NCI-H1105 (cell line): Measurements from ENCODE around the gene TTC12.
"Not testable (repeated sequence)": the region's sequence is repeated elsewhere in the genome, so short reads cannot be mapped to it uniquely, and the experiment has no call there.

Experiments used
- DNase-seq: peaks from one replicate; lab custom pipeline; 2025; lab: John Stamatoyannopoulos, UW

Gene TTC12

DNA sequence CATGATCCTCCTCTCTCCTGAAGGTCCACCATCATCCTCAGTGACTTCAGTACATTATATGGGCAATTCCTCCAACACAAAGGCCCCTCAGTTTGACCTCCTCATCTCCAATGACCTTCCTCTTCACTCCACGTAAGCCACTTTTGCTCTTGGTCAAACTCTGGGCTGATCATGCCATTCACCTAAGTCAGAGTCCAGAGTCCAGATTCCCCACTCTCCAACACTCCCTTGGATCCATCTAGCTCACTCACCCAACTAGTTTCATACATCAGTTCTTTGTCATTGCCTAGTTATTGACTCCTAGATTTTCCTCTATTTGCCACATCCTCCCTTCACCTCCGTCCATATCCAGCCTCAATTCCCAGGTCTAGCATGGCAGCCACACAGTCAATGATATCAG lies 30.5 kb upstream of the TTC12 start:
- no peak for DNase-seq

DNA sequence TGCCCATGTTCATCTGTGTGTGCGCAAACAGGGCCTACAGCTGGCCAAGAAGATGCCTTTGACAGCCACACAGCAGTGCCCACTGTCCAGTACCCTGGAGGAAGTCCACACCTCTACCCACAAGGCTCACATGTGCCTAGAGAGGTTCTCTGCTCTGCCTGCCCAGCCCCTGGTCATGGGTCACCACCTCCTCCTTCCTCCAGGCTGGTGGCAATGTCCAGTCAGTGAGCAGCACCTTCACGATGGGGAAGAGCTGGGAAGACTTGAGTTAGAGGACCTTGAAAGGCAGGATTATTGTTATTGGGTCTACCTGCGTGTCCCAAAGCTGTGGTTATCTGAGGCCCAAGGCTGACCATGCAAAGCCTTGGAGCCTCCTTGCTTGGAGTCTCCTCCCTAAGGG lies 28.4 kb upstream of the TTC12 start:
- no peak for DNase-seq

DNA sequence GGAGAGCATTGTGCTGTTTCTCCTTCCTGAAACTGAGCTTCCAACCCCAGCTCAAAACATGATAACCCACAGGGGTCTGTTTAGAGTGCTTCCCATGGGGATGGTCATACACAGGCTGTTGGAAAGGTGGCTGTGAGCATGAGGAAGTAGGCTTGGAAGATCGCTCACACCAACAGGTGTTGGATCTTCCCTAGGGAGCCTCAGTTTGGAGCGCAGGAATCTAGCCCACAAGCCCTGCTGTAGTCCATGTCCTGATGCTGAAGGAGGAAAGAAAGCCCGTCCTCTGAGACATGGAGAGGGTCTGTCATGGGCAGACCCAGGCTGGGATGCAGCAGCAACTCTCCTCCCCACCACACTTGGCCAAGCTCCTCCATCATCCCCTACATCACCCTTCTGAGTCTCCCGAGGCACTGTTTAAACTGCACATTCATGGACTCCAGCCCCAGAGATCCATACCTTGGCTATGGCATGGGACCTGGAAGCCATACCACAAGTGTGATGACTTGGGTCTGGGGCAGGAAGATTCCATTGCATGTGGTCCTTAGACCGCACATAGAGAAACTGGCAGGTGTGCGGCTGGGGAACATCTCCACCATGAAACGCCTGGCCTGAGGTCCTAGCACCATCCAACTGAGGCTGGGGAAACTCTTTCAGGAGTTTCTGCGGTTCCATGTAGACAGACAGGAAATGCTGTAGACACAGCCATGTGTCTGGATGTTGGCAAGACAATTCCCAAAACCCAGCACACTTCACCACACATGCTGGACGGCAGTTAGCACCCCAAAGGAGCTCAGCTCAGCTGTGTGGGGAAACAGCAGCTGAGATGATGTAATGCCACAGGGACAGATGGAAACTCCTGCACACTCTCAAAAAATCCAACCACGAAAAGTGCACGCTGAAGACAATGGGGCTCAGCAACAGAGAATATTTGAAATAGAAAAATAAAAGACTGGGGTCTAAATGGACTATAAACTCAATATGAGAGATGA lies 27.6 kb upstream of the TTC12 start:
- no peak for DNase-seq

DNA sequence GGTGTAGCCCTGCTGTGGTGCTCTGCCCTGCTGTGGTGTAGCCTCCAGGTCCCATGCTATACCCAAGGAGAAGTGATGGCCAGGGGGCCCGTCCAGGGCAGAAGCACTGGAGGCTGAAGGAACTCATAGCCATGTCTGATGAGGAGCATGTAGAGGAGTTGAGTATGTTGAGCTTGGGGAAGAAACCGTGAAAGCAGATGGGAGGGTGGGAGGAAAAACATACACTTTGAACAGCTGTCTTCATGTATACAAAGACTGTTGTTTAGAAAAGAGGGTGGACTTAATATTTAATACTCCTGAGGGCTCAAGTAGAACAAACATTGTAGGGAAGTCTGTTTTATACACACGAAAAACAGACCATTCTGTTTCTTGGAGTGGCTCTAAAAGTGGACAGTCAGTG lies 26.6 kb upstream of the TTC12 start:
- no peak for DNase-seq

DNA sequence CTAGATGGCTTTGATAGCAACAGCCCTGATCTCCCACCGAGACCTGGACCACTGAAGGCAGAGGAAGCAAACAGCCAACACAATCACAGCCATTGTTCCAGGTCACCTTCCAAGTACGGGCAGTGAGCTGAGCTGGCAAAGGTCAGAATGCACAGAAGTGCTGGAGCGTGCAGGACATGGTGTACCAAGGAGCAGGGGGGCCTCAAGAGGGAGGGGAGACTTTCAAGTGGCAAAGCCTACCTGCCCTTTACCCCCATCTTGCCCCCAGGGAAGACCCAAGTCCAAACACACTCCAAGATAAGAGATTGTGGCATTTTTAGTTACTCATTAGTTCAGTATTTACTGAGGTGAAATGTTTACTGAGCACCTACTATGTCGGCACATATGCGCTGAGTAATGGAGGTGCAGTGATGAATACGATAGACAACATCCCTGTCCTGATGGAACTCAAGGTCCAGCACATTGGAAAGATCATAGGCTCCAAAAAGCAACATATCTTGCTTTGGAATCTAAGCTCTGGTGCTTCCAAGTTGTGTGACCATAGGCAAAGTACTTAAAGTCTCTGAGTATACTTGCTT lies 26.0 kb upstream of the TTC12 start:
- DNase-seq: no peak

DNA sequence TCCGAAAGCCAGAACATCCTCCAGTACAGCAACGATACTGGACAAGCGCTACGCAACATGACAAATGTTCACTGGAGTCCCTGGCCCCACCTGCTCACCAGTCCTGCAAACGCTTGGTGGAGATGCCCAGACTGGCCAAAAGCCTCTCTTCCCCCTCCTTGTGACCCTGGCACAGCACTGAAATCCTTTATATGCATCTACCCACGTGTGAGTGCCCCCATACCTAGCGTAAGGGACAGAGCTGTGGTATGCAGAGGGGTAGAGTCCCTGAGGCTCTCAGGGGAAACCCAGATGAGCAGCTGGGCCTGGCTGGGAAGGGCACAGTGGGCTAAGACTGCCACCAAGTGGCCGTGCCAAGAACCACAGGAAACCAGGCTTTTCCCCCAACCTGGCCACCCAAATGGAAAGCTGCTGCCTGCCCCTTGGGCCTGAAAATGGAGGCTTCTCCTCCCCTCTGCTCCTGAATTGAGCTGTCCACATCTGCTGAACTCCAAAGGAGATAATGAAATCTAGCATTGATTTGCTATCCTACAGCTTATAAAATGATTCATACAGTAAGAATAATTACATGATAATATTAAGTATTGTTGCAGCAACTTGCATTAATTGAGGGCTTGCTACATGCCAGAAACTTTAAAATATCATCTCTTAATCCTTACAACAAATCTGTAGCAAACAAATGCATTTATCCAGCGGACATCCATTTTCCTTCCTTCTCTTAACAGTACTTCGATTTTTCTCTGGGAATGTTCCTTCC lies 24.8 kb upstream of the TTC12 start:
- peak; percentile 46 for DNase-seq

DNA sequence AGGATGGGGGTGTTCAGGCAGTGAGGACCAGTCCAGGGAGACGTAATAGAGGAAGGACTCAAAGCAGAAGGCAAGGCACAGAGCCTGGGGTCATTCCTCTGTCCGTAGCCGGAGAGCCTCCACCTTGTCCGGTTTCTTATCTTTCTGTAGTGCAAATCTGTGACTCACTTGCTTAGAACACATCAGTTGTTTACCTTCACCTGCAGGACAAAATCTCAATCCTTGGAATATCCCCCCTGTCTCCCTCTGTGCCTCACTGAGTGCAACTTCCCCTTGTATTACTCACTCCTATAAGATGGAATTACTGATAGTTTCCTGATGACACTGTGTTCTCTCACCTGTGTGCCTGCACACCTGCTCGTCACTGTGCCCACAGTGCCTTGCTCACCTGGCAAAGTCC lies 20.4 kb upstream of the TTC12 start:
- no peak for DNase-seq

DNA sequence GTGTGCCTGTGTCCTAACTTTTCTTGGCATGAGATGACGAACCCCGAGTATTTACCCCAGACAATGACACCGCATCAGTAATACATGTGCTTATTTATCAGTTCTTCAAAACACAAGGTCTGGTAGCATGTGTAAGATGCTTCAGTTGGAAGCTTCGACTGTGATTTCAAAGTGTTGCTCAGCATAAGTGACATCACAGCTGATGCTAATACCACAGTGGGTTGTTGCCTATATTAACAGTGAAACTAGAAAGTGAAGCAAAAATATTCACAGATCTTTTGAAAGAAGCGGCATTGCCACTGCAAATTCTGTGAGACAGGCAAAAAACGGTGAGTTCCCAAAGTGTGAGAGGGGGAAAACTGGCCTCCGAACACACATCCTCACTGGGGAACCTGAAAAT lies 18.4 kb upstream of the TTC12 start:
- DNase-seq: no peak

DNA sequence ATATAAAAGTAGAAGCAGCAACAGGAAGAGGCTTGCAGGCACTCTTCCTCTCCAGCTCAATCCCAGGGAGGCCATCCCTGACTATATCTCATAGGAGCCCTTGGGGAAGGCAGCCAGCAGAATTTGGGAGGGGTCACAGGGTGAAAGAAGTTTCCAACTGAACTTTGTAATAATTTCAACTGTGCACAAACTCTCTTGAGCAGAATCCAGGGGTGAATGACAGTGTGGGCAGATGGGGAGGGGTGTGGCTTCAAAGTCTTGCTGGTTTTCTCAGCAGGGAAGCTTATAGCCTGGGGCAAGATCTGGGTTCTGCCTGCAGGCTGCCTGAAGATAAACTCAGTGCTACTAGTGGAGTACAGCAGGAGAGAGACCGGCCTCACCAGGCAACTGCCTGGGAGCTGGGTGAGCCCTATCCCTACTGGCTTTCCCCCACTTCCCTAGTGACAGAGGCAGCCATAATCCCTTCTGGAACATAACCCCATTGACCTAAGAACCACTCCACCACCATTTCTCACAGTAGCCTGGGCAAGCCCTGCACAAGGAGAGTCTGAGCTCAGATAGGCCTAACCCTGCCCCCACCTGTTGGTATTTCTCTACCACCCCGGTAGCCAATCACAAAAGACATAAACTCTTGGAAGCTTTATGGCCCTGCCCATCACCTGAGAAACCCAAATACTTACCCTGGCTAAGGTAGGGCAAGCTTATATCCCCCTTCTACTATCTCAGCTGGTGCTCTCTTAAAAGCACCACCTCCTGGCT lies 17.8 kb upstream of the TTC12 start:
- DNase-seq: no peak

DNA sequence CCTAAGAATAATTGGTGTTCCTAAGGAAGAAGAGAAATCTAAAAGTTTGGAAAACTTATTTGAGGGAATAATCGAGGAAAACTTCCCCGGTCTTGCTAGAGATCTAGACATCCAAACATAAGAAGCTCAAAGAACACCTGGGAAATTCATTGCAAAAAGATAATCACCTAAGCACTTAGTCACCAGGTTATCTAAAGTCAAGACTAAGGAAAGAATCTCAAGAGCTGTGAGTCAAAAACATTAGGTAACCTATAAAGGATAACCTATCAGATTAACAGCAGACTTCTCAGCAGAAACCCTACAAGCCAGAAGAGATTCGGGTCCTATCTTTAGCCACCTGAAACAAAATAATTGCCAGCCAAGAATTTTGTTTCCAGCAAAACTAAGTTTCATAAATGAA lies 15.9 kb upstream of the TTC12 start:
- DNase-seq: not testable (repeated sequence)

DNA sequence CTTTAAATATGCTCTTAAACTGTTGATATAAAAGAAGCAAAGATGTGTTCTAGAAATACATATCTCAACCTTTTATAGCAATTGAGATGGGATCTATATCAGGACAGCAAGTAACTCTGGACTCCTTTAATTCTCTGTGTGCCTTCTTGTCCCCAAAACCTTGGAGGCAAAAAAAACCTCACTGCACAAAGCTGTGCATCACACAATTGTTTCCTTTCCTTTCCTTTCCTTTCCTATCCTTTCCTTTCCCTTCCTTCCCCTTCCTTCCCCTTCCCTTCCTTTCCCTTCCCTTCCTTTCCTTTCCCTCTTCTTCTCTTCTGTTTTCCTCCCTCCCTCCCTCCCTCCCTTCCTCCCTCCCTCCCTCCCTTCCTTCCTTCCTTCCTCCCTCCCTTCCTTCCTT lies 9.5 kb upstream of the TTC12 start:
- DNase-seq: no peak

DNA sequence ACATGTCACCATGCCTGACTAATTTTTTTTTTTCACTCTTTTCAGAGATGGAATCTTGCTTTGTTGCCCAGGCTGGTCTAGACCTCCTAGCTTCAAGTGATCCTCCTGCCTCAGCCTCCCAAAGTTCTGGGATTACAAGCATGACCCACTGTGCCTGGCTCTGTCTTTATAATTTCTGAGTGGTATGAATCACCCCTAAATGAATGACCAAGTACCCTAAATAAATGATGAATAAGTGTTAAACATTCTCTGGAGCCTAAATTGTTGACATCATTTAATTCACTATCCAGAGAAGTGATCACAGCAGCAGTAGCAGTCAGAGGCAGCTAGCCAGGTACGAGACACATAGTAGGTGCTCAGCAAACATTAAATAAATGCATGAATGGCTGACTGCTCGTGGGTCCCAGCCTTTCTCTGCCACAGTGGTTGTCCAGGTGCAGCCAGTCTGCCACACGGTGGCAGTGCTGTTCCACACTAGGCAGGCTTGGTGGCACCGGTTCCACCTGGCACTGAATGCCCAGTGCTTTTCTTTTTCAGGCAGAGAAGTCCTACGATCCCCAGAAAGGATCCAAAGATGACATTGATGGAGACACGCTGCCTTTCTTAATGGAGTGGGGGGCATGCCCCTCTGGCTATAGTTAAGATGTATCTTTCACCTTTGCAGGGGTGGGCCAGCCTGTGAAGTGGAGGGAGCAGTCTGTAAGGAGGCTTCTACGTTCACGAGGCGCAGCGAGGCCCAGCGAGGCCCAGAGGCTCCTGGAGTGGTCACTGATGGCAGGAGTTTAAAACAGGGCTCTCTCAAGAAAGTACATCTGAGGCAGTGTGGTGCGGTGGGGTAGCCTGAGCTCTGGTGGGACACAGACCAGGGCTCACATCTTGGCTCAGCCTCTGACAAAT lies 8.7 kb upstream of the TTC12 start:
- DNase-seq: peak; percentile 54

DNA sequence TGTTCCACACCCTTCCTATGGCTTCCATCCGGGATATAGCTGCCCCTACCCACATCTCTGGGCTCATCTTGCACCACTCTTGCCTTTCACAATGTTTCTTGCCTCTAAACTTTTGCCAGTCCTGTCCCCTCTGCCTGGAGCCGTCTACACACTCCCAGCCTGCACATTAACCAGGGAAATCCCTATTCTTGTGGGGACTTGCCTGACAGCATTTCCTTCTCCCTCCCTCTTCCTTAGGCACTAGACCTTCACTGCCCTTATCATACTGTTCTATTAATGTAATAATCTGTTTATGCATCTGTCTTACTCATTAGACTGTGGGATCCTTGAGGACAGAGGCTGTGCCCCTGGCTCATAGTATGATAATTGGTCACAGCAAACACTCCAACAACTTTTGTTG lies 5.8 kb upstream of the TTC12 start:
- DNase-seq: no peak

DNA sequence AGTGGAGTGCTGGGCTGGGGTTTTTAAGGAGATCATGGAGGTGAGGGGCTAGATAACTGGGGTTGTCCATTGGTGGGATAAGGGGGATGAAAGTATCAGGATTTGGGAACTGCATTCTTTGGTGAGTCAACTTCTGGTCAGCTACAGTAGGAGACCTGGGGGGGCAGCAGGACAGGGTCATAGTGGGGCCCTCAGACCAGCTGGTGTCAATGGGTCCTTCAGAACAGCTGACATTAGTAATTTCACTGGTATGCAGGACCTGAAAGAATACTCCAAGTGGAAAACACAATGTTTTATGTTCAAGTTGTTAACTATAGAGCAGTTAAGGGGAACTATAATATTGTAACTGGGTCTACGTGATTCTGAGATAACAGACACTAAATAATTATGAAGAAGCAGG lies 2.8 kb upstream of the TTC12 start:
- no peak for DNase-seq

DNA sequence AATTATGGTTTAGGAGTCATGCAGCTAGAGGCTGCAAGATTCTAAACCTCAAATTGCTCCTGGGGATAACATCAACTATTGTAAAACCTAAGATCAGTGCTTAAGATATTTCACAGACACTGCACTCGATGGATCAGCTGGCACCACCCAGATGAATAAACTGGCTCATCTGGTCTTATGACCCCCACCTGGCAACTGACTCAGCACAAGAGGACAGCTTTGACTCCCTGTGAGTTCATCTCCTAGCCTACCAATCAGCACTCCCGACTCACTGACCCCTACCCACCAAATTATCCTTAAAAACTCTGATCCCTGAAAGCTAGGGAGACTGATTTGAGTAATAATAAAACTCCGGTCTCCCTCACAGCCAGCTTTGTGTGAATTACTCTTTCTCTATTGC lies 782 bp upstream of the TTC12 start:
- DNase-seq: no peak

DNA sequence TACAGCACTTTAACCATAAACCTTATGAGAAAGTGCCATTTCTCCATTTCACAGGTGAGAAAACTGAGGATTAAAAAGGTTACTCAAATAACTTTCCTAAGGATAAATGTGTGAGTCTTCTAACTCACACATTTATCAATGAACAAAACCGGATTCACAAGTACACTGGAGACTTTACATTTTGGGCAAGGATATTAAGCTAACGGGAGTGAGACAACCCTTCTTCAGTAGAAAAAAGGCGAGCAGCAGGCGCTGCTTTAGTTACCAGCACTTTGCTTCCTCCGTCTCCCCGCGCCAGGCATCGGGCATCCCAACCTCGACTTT lies 356 bp upstream of the TTC12 start:
- DNase-seq: no peak

DNA sequence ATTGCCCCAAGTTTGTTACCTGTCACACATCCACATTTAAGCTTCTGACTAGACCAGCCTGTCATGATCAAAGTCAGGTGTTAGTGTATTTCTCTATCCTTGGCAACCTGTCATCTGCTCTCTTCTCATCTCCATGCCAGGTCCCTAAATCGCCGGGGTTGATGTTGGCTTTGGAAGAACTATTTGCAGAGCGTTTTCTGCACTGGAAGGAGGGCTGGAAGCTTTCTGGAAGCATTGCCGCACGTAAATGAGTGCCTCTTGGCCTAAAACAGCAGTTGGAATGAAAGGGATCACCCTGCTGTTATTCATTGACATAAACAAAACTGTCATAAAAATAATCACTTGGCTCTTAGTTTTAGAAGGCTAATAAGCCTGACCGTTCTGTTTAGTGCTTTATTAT lies 1.4 kb downstream of the TTC12 start:
- no peak for DNase-seq

DNA sequence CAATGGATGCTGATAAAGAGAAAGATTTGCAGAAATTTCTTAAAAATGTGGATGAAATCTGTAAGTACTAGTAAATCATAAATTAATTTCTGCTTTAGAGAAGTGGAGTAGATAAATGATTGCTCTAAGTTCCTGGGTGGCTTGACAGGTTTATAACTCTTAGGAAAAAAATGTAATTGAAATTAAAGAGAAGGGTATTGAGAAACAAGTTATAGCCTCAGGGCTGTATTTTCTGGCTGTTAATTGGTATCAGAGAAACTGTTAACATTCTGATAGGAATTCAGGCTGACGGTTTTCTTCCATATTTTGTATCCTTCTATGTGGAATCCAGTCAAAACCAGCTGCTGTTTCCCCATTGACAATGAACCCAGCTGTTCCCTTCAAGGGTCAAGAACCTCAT lies 1.9 kb downstream of the TTC12 start:
- no peak for DNase-seq

DNA sequence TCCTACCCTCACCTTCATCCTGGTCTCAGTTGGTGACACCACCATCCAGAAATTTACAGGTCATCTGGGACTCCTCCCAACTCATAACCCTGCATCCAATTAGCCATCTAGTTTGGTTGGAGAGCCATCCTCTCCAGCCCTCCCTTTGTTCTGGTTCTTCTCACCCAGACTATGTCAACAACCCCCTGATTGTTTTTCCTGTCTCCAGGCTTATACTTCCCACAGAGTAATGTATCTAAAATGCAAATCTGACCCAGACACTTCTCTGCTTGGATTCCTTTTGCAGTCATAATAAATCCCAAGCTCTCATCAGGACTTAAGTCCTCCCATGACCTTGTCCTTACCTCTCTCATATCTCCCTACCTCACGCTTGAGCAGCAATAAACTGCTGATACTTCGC lies 3.0 kb downstream of the TTC12 start:
- DNase-seq: no peak

DNA sequence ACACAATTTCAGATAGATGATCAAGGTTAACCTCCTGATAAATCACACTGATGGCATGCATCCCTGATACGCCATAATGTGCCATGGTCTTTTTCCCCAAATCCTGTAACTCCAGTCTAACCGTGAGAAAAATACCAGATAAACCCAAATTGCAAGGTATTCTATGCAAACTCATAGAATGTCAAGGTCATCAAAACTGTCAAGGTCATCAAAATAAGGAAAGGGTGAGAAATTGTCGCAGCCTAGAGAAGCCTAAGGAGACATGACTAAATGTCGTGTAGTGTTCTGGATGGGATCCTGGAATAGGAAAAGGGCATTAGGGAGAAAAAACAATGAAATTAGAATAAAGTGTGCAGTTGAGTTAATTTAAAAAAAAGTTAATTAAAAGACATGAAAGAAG lies 4.7 kb downstream of the TTC12 start:
- no peak for DNase-seq

DNA sequence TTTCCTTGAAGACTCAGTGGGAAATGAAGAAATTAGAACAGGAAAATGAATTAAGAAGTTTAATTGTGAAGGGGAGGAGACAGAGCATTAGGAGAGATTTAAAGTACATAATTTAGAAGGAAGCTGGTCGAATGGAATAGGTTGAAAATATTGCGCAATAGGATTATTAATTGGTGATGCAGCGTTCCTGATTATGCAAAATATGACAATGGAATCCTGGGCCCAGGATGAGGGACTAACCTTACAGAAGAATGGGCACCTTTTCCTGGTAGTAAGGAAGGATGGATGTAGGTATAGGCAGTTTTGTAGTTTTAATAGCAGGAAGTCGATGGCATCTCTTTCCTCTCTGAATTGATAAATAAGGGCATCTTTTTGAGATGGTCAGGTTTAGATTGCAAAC lies 7.8 kb downstream of the TTC12 start:
- DNase-seq: no peak
